ENCODE measurements around the gene SLC22A5. TPM values are rescaled to one million over a fixed set of nuclear protein-coding genes. Genes with fewer than 3 reads are reported as not detected.

Gene SLC22A5
- total and polyA plus RNA-seq, 10 of the 15 experiments (the other 5 are each of a cell fraction or from before 2014, with no cell fraction given) = 1.1 to 4.4 (median 2.3) TPM

DNA sequence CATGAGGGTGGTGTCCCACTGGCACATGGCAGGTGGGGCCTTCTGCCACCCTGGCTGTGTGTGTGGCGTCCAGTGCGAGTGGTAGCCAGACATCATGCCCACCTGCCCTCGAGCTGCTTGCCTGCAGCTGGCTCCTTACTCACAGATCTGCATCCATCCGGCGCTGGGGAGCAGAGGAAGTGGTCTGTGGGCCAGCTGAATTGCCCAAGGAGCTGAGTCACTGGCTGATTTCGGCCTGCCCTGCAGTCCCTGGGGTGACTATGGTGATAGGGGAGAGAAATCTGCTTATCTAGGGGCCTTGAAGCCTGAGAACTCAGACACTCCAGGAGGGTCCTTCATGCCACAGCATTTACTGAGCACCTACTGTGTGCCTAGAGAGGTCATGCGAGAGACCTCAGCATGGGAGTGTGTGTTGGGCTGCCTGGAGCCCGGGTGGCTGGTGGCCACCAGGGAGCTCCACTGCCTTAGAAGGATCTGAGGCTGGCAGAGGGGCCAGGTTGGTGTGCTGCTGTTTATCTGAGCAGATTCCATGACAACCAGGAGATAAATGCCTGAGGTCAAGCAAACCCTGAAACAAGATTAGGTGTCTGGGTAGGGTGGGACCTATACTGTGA, 57.1 kb downstream of the SLC22A5 start:
- no peak for FAIRE-seq
- CTCF ChIA-PET = interaction anchor here (0.8 to 11.0 kb wide), 18 partner anchors 9 to 246 kb away, joined by 3 to 184 read pairs (median 8); partner anchors contain the start of gene IRF1
- Histone ChIP-seq H4K20me1 (ENCODE audit: control insufficient read depth, insufficient read depth) (no peaks in the 10 kb centered on the region), H3K27ac (ENCODE audit: control insufficient read depth, insufficient read depth) (peak overlapping the region; percentile 94), H3K4me3 (peak overlapping the region; percentile 49), H3K9me3 (replicated peaks; ENCODE audit: control insufficient read depth, insufficient read depth, low read length) (peaks cover 2% of the 10 kb centered on the region; the same call in 2 of the 3 replicates), H3K79me2 (ENCODE audit: control insufficient read depth, insufficient read depth, low read length) (peaks cover 92% of the 10 kb centered on the region), H2AFZ (ENCODE audit: control insufficient read depth, low read depth, low read length) (no peak overlapping the region), H3K36me3 (ENCODE audit: control insufficient read depth in 2 of 2, insufficient read depth in 2 of 2, low read length in 1 of 2) (peaks cover 8 to 20% of the 10 kb centered on the region in 2 experiments; a peak in 3 of 4 replicates), H3K4me2 (ENCODE audit: control insufficient read depth, insufficient read depth) (peak overlapping the region; percentile 77), H3K4me1 (ENCODE audit: control insufficient read depth, insufficient read depth, low read length) (peaks cover 90% of the 10 kb centered on the region), H3K27me3 (replicated peaks in 1 of 2; ENCODE audit: control insufficient read depth in 2 of 2, insufficient read depth in 2 of 2, low read length in 1 of 2) (no peaks in the 10 kb centered on the region), H3K9ac (ENCODE audit: control insufficient read depth, insufficient read depth, low read length) (peak overlapping the region; percentile 87)
- RAD21 ChIA-PET (ENCODE audit: unreplicated experiment) = interaction anchor here (0.9 to 12.5 kb wide), 12 partner anchors 11 to 199 kb away, joined by 3 to 453 read pairs (median 22); partner anchors contain the start of genes IRF1 and P4HA2
- peak; percentile 62 for ATAC-seq
- 4% methylated on average over 8 of the region's 8 CpGs for WGBS (ENCODE audit: insufficient coverage, insufficient replicate concordance, low lambda C conversion rate, missing lambda C conversion rate)
- in situ Hi-C loops (cut with MboI) = no loop called here
- POLR2A ChIA-PET = interaction anchor here (0.6 to 11.2 kb wide), 12 partner anchors 9 to 1641 kb away, joined by 3 to 389 read pairs (median 16); partner anchors contain the start of gene IRF1
- SMC1A ChIA-PET (ENCODE audit: uncharacterized antibody, unreplicated experiment) = interaction anchor here (1.0 to 18.8 kb wide), 19 partner anchors 10 to 237 kb away, joined by 3 to 300 read pairs (median 8); partner anchors contain the start of gene IRF1
- DNase-seq (ENCODE audit: low read depth, low spot score) = no peak
- intact Hi-C loops (cut with micrococcal nuclease; ENCODE audit: unreplicated experiment) = loop anchor here (1.0 kb wide), 3 partner anchors 30 to 64 kb away; partner anchors contain the start of gene IRF1
- BruUV-seq (replicated peaks) = no TSS peak
- TF ChIP-seq, protein P1, sequence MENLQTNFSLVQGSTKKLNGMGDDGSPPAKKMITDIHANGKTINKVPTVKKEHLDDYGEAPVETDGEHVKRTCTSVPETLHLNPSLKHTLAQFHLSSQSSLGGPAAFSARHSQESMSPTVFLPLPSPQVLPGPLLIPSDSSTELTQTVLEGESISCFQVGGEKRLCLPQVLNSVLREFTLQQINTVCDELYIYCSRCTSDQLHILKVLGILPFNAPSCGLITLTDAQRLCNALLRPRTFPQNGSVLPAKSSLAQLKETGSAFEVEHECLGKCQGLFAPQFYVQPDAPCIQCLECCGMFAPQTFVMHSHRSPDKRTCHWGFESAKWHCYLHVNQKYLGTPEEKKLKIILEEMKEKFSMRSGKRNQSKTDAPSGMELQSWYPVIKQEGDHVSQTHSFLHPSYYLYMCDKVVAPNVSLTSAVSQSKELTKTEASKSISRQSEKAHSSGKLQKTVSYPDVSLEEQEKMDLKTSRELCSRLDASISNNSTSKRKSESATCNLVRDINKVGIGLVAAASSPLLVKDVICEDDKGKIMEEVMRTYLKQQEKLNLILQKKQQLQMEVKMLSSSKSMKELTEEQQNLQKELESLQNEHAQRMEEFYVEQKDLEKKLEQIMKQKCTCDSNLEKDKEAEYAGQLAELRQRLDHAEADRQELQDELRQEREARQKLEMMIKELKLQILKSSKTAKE (IDR thresholded peaks at IDR 0.05; ENCODE audit: low read depth, poor library complexity, severe bottlenecking) = no peak
- TF ChIP-seq ZNF24 (IDR thresholded peaks at IDR 0.05) (no peak), BCL11A (IDR thresholded peaks at IDR 0.05; ENCODE audit: low read depth, low read length) (peak; percentile 77), MYC (IDR thresholded peaks at IDR 0.05; ENCODE audit: insufficient read depth, insufficient read length, insufficient replicate concordance, low read length, severe bottlenecking) (no peak), HDAC6 (IDR thresholded peaks at IDR 0.05; ENCODE audit: unreplicated experiment) (no peak), RELA (IDR thresholded peaks at IDR 0.05; ENCODE audit: borderline replicate concordance, partially characterized antibody) (no peak), ESRRA (IDR thresholded peaks at IDR 0.05; ENCODE audit: low read length) (0 out of 2 replicates have a peak, but pooled peaks have one; percentile 33), PML (IDR thresholded peaks at IDR 0.05; ENCODE audit: low read length) (no peak), TBL1XR1 (IDR thresholded peaks at IDR 0.05; ENCODE audit: low read depth, low read length) (peak; percentile 33; the same call in 1 of the 2 replicates), IKZF1 (conservative IDR thresholded peaks at IDR 0.05) (peak; percentile 78), NR2C1 (IDR thresholded peaks at IDR 0.05) (no peak), CBX3 (IDR thresholded peaks at IDR 0.05; ENCODE audit: borderline replicate concordance, low read depth) (no peak), ZBED1 (IDR thresholded peaks at IDR 0.05; ENCODE audit: borderline replicate concordance) (peak; percentile 67; the same call in 1 of the 2 replicates), MXI1 (IDR thresholded peaks at IDR 0.05; ENCODE audit: low read depth, low read length) (0 out of 2 replicates have a peak, but pooled peaks have one; percentile 53), SUPT20H (IDR thresholded peaks at IDR 0.05; ENCODE audit: borderline replicate concordance, control insufficient read depth, low read depth, low read length) (no peak)
- TF ChIP-seq, protein P2, sequence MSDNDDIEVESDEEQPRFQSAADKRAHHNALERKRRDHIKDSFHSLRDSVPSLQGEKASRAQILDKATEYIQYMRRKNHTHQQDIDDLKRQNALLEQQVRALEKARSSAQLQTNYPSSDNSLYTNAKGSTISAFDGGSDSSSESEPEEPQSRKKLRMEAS (IDR thresholded peaks at IDR 0.05; ENCODE audit: low read depth, low read length) = peak; percentile 78; the same call in 1 of the 2 replicates
- TF ChIP-seq, protein P3, sequence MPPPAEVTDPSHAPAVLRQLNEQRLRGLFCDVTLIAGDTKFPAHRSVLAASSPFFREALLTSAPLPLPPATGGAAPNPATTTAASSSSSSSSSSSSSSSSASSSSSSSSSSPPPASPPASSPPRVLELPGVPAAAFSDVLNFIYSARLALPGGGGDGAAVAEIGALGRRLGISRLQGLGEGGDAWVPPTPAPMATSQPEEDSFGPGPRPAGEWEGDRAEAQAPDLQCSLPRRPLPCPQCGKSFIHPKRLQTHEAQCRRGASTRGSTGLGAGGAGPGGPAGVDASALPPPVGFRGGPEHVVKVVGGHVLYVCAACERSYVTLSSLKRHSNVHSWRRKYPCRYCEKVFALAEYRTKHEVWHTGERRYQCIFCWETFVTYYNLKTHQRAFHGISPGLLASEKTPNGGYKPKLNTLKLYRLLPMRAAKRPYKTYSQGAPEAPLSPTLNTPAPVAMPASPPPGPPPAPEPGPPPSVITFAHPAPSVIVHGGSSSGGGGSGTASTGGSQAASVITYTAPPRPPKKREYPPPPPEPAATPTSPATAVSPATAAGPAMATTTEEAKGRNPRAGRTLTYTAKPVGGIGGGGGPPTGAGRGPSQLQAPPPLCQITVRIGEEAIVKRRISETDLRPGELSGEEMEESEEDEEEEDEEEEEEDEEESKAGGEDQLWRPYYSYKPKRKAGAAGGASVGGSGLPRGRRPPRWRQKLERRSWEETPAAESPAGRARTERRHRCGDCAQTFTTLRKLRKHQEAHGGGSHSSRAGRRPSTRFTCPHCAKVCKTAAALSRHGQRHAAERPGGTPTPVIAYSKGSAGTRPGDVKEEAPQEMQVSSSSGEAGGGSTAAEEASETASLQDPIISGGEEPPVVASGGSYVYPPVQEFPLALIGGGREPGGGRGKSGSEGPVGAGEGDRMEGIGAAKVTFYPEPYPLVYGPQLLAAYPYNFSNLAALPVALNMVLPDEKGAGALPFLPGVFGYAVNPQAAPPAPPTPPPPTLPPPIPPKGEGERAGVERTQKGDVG (CRISPR knock-in tag; IDR thresholded peaks at IDR 0.05) = no peak

Data from GM12878 (cell line).